ENCODE results near the gene FAM117A.

DNA sequence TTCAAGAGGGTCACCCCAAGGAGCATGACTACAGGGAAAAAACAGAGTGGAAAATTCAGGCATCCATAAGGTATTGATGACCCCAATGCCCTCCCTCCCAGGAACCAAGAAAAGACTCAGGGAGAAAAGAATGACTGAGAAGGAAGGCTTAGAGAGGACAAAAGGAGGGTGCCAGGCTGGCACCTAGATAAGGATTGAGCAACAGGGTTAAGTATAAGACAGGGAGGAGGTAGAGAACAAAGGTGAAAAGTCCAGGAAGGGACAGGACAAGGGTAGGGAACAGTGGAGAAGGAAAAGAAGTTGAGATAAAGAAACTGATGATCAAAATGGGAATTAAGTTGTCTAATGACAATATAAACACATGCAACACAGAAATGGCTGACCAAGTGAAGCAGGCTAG is 58.7 kb downstream of the FAM117A start:
- TF ChIP-seq, protein P1, sequence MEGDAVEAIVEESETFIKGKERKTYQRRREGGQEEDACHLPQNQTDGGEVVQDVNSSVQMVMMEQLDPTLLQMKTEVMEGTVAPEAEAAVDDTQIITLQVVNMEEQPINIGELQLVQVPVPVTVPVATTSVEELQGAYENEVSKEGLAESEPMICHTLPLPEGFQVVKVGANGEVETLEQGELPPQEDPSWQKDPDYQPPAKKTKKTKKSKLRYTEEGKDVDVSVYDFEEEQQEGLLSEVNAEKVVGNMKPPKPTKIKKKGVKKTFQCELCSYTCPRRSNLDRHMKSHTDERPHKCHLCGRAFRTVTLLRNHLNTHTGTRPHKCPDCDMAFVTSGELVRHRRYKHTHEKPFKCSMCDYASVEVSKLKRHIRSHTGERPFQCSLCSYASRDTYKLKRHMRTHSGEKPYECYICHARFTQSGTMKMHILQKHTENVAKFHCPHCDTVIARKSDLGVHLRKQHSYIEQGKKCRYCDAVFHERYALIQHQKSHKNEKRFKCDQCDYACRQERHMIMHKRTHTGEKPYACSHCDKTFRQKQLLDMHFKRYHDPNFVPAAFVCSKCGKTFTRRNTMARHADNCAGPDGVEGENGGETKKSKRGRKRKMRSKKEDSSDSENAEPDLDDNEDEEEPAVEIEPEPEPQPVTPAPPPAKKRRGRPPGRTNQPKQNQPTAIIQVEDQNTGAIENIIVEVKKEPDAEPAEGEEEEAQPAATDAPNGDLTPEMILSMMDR (IDR thresholded peaks at IDR 0.05; ENCODE audit: poor library complexity), result no peak
- TF ChIP-seq EZH2phosphoT487 (IDR thresholded peaks at IDR 0.05; ENCODE audit: low read depth, severe bottlenecking, unreplicated experiment) (no peak), EZH2 (IDR thresholded peaks at IDR 0.05; ENCODE audit: borderline replicate concordance) (no peak)
